Small intestine (tissue), 7 donors: ENCODE data around the gene SCART1. TPM values are rescaled to one million over a fixed set of nuclear protein-coding genes. Genes with fewer than 3 reads are reported as not detected.
"Not testable (repeated sequence)": the region's sequence is repeated elsewhere in the genome, so short reads cannot be mapped to it uniquely, and the experiment has no call there.

ENCODE experiments used
- DNase-seq, 2 donors: peaks; one replicate each; pipeline versions ENCODE4 v3.0.0 to v3.0.0-alpha.2; 2013
- FAIRE-seq: peaks from 2 replicates; lab custom pipeline; 2012; peaks lifted over from hg19 to GRCh38; lab: Jason Lieb, UNC
- H3K27ac ChIP-seq, 3 donors: one replicate each; pipeline ENCODE4 v1.5.1; 2013; ENCODE audit warnings: low read length in 2 of 3, mild to moderate bottlenecking in 2 of 3, control low read depth in 1 of 3, inconsistent platforms in 1 of 3, low read depth in 1 of 3, moderate library complexity in 1 of 3
- H3K27me3 ChIP-seq, 3 donors: one replicate each; pipeline ENCODE4 v1.6.1; 2013; ENCODE audit warnings: low read length in 3 of 3, inconsistent platforms in 1 of 3; ENCODE audit not compliant: control insufficient read depth in 3 of 3, insufficient read depth in 3 of 3
- H3K36me3 ChIP-seq, 3 donors: one replicate each; pipeline ENCODE4 v1.6.1; 2013; ENCODE audit warnings: low read length in 3 of 3, inconsistent platforms in 1 of 3, low read depth in 1 of 3, mild to moderate bottlenecking in 1 of 3, moderate library complexity in 1 of 3; ENCODE audit not compliant: control insufficient read depth in 3 of 3, insufficient read depth in 2 of 3
- H3K4me1 ChIP-seq, 3 donors: one replicate each; pipeline ENCODE4 v1.6.1; 2013; ENCODE audit warnings: low read length in 2 of 3, inconsistent platforms in 1 of 3, low read depth in 1 of 3, mild to moderate bottlenecking in 1 of 3, moderate library complexity in 1 of 3; ENCODE audit not compliant: control insufficient read depth in 3 of 3, insufficient read depth in 2 of 3
- H3K4me3 ChIP-seq, 3 donors: one replicate each; pipeline ENCODE4 v1.5.1; 2013; ENCODE audit warnings: low read length in 3 of 3, control low read depth in 1 of 3, inconsistent platforms in 1 of 3, low read depth in 1 of 3, mild to moderate bottlenecking in 1 of 3, moderate library complexity in 1 of 3
- H3K9me3 ChIP-seq, 2 donors: one replicate each; pipeline ENCODE4 v1.6.1; 2013; ENCODE audit warnings: low read depth in 1 of 2, low read length in 1 of 2; ENCODE audit not compliant: control insufficient read depth in 2 of 2, insufficient read depth in 1 of 2
- WGBS, 3 donors: extraction: QIAGEN DNeasy Blood & Tissue Kit; methylation state at CpG; one replicate each; pipeline ENCODE4 v1.1.7; 2013; 5-methylcytosine and 5-hydroxymethylcytosine counted together
- polyA plus RNA-seq, 4 donors: library from polyadenylated mRNA; stranded (reverse) in 3 of 4; unstranded in 1 of 4; fragments of 200-250 nt in 3 of 4; fragments of 120-200 nt in 1 of 4; gene quantifications; one replicate each; pipeline versions ENCODE4 v1.2.1 to v1.2.3, GENCODE V29; 2013
- donor health status: healthy with polysubstance abuse.
- donor health status: control.
- donor health status: control.
- donor health status: Bipolar disorder and iron deficiency.
- donor health status: healthy.

Gene SCART1
- polyA plus RNA-seq, 4 donors, result 0.22 to 2.1 (median 0.33) TPM; not detected in 1

- peaks cover 5 to 26% (median 7%) of the 10 kb centered on the region in 3 donors for H3K36me3 ChIP-seq
- WGBS, 3 donors, result 25% methylated on average over 17 of the region's 46 CpGs; no CpG with 5 or more reads in 2 of the 3 donors
- not testable (repeated sequence) for H3K4me3 ChIP-seq, DNase-seq, H3K27me3 ChIP-seq, H3K4me1 ChIP-seq, H3K9me3 ChIP-seq, FAIRE-seq, H3K27ac ChIP-seq
Measured at GRCh38 chr10:133424102-133424501, 29.6 kb upstream of the SCART1 start.

GRCh38 chr10:133424601-133425000 is 29.1 kb upstream of the SCART1 start, which contains the start of gene SPRN:
Gene SPRN, minus strand, starts transcription at chr10:133424625. Its CDS starts 944 bp downstream, at chr10:133423681.
- peak within 1 kb of the TSS in 1 of 3 donors; percentile 39 for H3K4me3 ChIP-seq
- not testable (repeated sequence) for DNase-seq, H3K27me3 ChIP-seq, FAIRE-seq, H3K9me3 ChIP-seq, H3K27ac ChIP-seq, H3K4me1 ChIP-seq
- peaks cover 3 to 21% (median 5%) of the 10 kb centered on the region in 3 donors for H3K36me3 ChIP-seq
- 0 to 18% (median 8%) methylated on average over 5 to 12 of the region's 37 CpGs for WGBS, 3 donors

GRCh38 chr10:133429571-133429970 is 24.2 kb upstream of the SCART1 start:
- H3K36me3 ChIP-seq, H3K27me3 ChIP-seq, FAIRE-seq, H3K27ac ChIP-seq, H3K4me3 ChIP-seq, DNase-seq, H3K4me1 ChIP-seq, H3K9me3 ChIP-seq: not testable (repeated sequence)
- WGBS, 3 donors, result 85 to 86% (median 85%) methylated on average over 4 of the region's 4 CpGs

DNA sequence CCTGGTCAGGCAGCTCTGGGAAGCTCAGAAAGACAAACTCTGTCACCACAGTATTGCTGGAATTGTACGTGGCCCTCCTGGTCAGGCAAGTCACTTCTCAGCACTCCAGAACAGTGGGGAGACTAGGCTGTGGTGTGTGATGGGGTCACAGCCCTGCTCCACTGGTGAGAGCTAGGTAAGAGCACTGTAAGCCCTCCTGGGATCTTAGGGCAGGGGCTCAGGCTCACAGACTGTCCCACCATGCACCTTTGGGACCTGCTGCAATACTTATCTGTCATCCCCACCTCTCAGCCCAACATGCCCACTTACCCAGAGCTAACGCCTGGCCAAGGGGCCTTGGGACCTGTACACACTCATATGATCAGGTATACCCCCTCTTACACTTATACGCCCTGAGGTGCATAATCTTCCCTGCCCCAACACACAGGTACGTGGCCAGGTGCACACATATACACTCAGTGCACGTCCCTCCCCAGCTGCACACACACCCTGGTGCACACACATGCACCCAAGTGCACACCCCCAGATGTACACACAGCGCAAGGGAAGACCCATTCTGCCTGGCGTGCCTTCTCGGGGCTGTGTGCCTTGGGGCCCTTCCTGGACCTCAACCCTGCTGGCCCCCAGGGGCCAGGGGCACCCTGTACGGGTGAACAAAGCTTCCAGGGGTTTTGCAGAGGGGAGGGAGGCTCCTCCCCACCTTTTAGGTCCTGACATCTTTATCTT is 21.7 kb upstream of the SCART1 start:
- H3K36me3 ChIP-seq, H3K4me3 ChIP-seq, DNase-seq, FAIRE-seq, H3K27me3 ChIP-seq, H3K4me1 ChIP-seq, H3K27ac ChIP-seq, H3K9me3 ChIP-seq: not testable (repeated sequence)
- 22 to 66% (median 60%) methylated on average over 5 to 7 of the region's 9 CpGs for WGBS, 3 donors

DNA sequence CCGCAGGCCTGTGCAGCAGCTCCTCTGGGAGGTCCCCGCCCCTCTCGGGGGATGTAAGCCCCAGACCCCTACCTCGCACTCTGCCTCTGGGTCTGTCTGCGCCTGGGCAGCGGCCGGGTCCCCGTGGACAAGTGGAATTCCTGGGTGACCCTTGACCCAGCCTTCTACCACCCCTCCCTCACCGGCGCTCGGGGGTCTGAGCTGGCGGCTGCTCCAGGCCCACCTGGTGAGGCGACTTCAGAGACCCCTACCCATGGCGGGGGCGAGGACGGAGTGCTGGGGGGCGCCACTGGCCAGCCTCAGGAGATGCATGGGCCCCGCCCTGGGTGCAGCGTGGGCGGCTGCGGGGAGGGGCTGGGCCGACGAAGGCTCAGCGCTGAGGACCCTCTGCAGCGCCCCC is 21.0 kb upstream of the SCART1 start:
- DNase-seq, H3K4me1 ChIP-seq, H3K27me3 ChIP-seq, FAIRE-seq, H3K4me3 ChIP-seq, H3K27ac ChIP-seq, H3K9me3 ChIP-seq, H3K36me3 ChIP-seq: not testable (repeated sequence)
- WGBS, 3 donors, result 84% methylated on average over 19 of the region's 25 CpGs; no CpG with 5 or more reads in 2 of the 3 donors

DNA sequence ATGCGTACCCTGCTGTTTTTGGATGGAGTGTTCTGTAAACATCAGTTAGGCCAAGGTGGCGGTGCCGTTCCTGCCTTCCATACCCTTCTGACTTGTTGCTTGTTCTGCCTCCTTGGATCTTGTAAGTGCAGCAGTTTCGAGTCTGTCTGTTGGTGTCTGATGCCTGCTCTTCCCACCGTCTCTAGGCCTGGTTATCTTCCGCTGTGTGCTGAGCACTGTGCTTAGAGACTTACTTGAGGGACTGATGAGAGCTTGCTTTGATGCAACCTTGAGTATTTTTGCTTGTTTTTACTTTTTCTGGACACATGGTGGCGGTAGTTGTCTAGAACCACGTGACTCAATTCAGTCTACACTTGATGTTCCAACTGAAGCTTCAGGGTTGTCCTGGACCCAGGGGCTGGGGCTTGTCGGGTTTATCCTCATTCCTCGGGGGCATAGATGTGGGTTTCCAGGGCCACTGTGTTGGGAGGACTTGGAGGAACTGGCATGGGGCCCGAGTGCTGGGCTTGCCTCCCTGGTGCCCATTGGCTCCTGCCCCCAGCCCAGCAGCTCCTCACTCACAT is 15.0 kb upstream of the SCART1 start:
- DNase-seq (peak; percentile 12), FAIRE-seq (no peak)
- WGBS, 3 donors, result 65 to 77% (median 77%) methylated on average over 11 of the region's 11 CpGs

GRCh38 chr10:133439517-133440461 is 14.0 kb upstream of the SCART1 start:
- WGBS, 3 donors, result 91% methylated on average over 25 of the region's 25 CpGs
- H3K9me3 ChIP-seq, result peaks cover 0 to 5% of the 10 kb centered on the region in 2 donors
- FAIRE-seq (no peak), DNase-seq (no peak)
- H3K36me3 ChIP-seq, result no peaks in the 10 kb centered on the region
- no peak overlapping the region for H3K27ac ChIP-seq
- no peaks in the 10 kb centered on the region for H3K4me1 ChIP-seq
- no peaks in the 10 kb centered on the region for H3K27me3 ChIP-seq
- H3K4me3 ChIP-seq, result no peak overlapping the region

More for the DNA sequence above, 15.0 kb upstream of the SCART1 start:
- no peak overlapping the region for H3K27ac ChIP-seq
- no peaks in the 10 kb centered on the region for H3K27me3 ChIP-seq
- H3K4me1 ChIP-seq, result no peaks in the 10 kb centered on the region
- peaks cover 0 to 2% of the 10 kb centered on the region in 2 donors for H3K9me3 ChIP-seq
- no peaks in the 10 kb centered on the region for H3K36me3 ChIP-seq
- no peak overlapping the region for H3K4me3 ChIP-seq
